HEK293 (cell line): ENCODE measurements around the gene PRKG1.

Experiments used
- CTCF ChIA-PET: fragments of 350-600 bp; formaldehyde crosslinking; extraction: SDS; loops from one replicate; lab custom pipeline; 2021; ENCODE audit warnings: antibody characterized with exemption; lab: Yijun Ruan, JAX
- POLR2A ChIA-PET: fragments of 300-600 bp; formaldehyde crosslinking; extraction: SDS; loops from one replicate; lab custom pipeline; 2020; ENCODE audit warnings: antibody characterized with exemption, inconsistent platforms; lab: Yijun Ruan, JAX
- H3K27ac ChIP-seq: fragments of 200-500 bp; sonication (Bioruptor generic); 2 replicates; pipeline ENCODE4 v1.5.1; 2014; ENCODE audit warnings: low read depth, low read length, control low read depth, inconsistent platforms; ENCODE audit errors: extremely low read depth
- H3K36me3 ChIP-seq, 2 experiments: fragments of 200-500 bp in 1 of 2; sonication (Bioruptor generic) in 1 of 2; 1 replicate in 1 of 2; 2 replicates in 1 of 2; pipeline ENCODE4 v1.5.1; 2014 to 2017; ENCODE audit warnings: inconsistent platforms in 2 of 2, low read length in 2 of 2; ENCODE audit not compliant: control insufficient read depth in 2 of 2, insufficient read depth in 1 of 2
- H3K4me1 ChIP-seq: fragments of 200-500 bp; sonication (Bioruptor generic); 2 replicates; pipeline ENCODE4 v1.5.1; 2014; ENCODE audit warnings: mild to moderate bottlenecking, low read length, inconsistent platforms; ENCODE audit not compliant: control insufficient read depth, insufficient read depth
- H3K4me3 ChIP-seq: 2 replicates; pipeline ENCODE4 v1.5.1; 2011; ENCODE audit warnings: low read depth, mild to moderate bottlenecking, control low read depth, low read length, moderate library complexity
- H3K9me3 ChIP-seq: fragments of 200-500 bp; sonication (Bioruptor generic); 2 replicates; pipeline ENCODE4 v1.5.1; 2014; ENCODE audit warnings: low read depth, low read length, inconsistent platforms; ENCODE audit not compliant: control insufficient read depth, insufficient read depth
- GLI4 ChIP-seq: fragments of 450-650 bp; formaldehyde crosslinking; IDR thresholded peaks from 2 replicates; pipeline ENCODE4 v1.5.1; 2016; ENCODE audit warnings: missing biosample characterization, missing genetic modification characterization
- PATZ1 ChIP-seq: fragments of 450-650 bp; formaldehyde crosslinking; IDR thresholded peaks from 2 replicates; pipeline ENCODE4 v1.5.1; 2016; ENCODE audit warnings: missing biosample characterization, missing genetic modification characterization
- PRDM2 ChIP-seq: fragments of 450-650 bp; formaldehyde crosslinking; IDR thresholded peaks from 2 replicates; pipeline ENCODE4 v1.5.1; 2016; ENCODE audit warnings: missing biosample characterization, missing genetic modification characterization, borderline replicate concordance
- YY2 ChIP-seq: fragments of 450-650 bp; formaldehyde crosslinking; IDR thresholded peaks from 2 replicates; pipeline ENCODE4 v1.5.1; 2016; ENCODE audit warnings: missing biosample characterization, missing genetic modification characterization
- ZBTB17 ChIP-seq: fragments of 450-650 bp; formaldehyde crosslinking; IDR thresholded peaks from 2 replicates; pipeline ENCODE4 v1.5.1; 2016; ENCODE audit warnings: missing biosample characterization, missing genetic modification characterization
- ZNF140 ChIP-seq: fragments of 450-650 bp; formaldehyde crosslinking; IDR thresholded peaks from 2 replicates; pipeline ENCODE4 v1.5.1; 2016; ENCODE audit warnings: missing biosample characterization, missing genetic modification characterization
- ZNF157 ChIP-seq: fragments of 450-650 bp; formaldehyde crosslinking; IDR thresholded peaks from 2 replicates; pipeline ENCODE4 v1.5.1; 2016; ENCODE audit warnings: missing biosample characterization, missing genetic modification characterization
- ZNF362 ChIP-seq: fragments of 450-650 bp; formaldehyde crosslinking; IDR thresholded peaks from 2 replicates; pipeline ENCODE4 v1.5.1; 2016; ENCODE audit warnings: missing biosample characterization, missing genetic modification characterization
- ZNF391 ChIP-seq: fragments of 450-650 bp; formaldehyde crosslinking; IDR thresholded peaks from 2 replicates; pipeline ENCODE4 v1.5.1; 2016; ENCODE audit warnings: low read depth, missing biosample characterization, missing genetic modification characterization, borderline replicate concordance
- ZNF433 ChIP-seq: fragments of 450-650 bp; formaldehyde crosslinking; IDR thresholded peaks from 2 replicates; pipeline ENCODE4 v1.5.1; 2016; ENCODE audit warnings: missing biosample characterization, missing genetic modification characterization, low read depth
- ZNF530 ChIP-seq: fragments of 450-650 bp; formaldehyde crosslinking; IDR thresholded peaks from 2 replicates; pipeline ENCODE4 v1.5.1; 2016; ENCODE audit warnings: low read depth, missing biosample characterization, missing genetic modification characterization
- ZNF558 ChIP-seq: fragments of 450-650 bp; formaldehyde crosslinking; IDR thresholded peaks from 2 replicates; pipeline ENCODE4 v1.5.1; 2016; ENCODE audit warnings: missing biosample characterization, missing genetic modification characterization
- ZNF610 ChIP-seq: fragments of 450-650 bp; formaldehyde crosslinking; IDR thresholded peaks from 2 replicates; pipeline ENCODE4 v1.5.1; 2016; ENCODE audit warnings: missing biosample characterization, missing genetic modification characterization, borderline replicate concordance
- ZNF624 ChIP-seq: fragments of 450-650 bp; formaldehyde crosslinking; IDR thresholded peaks from 2 replicates; pipeline ENCODE4 v1.5.1; 2017; ENCODE audit warnings: missing biosample characterization, missing genetic modification characterization
- ZNF629 ChIP-seq: fragments of 450-650 bp; formaldehyde crosslinking; IDR thresholded peaks from 2 replicates; pipeline ENCODE4 v1.5.1; 2017; ENCODE audit warnings: missing biosample characterization, missing genetic modification characterization
- ZSCAN18 ChIP-seq: fragments of 450-650 bp; formaldehyde crosslinking; IDR thresholded peaks from 2 replicates; pipeline ENCODE4 v1.5.1; 2016; ENCODE audit warnings: missing biosample characterization, missing genetic modification characterization

The PRKG1 gene

GRCh38 chr10:52187521-52188258 lies 1113.4 kb downstream of the PRKG1 start (continued):
- TF ChIP-seq PRDM2 (tag by site-specific recombination) (no peak), ZNF391 (no peak)
- TF ChIP-seq, all 188 proteins: peak for 2

- POLR2A ChIA-PET: no interaction called here
- H3K36me3 ChIP-seq: no peaks in the 10 kb centered on the region
- no peak overlapping the region for H3K27ac ChIP-seq
- no peak overlapping the region for H3K4me3 ChIP-seq
- 0 out of 2 replicates have a peak, but pooled peaks cover 3% of the 10 kb centered on the region for H3K4me1 ChIP-seq
- H3K9me3 ChIP-seq: no peaks in the 10 kb centered on the region
- CTCF ChIA-PET: interaction anchor here (1.1 kb wide), 1 partner anchor 17 kb away, joined by 3 read pairs; no protein-coding TSS in a partner anchor
- TF ChIP-seq ZNF530 (tag by site-specific recombination) (no peak), GLI4 (tag by site-specific recombination) (no peak), PATZ1 (tag by site-specific recombination) (no peak), ZSCAN18 (tag by site-specific recombination) (no peak), ZNF140 (tag by site-specific recombination) (no peak), YY2 (tag by site-specific recombination) (no peak), ZNF624 (tag by site-specific recombination) (no peak)
These were observed 1116.8 kb downstream of the PRKG1 start for GRCh38 chr10:52191049-52191448.

GRCh38 chr10:52194191-52194590 lies 1119.9 kb downstream of the PRKG1 start:
- H3K27ac ChIP-seq: no peak overlapping the region
- H3K4me3 ChIP-seq: no peak overlapping the region
- H3K4me1 ChIP-seq: no peaks in the 10 kb centered on the region
- no peaks in the 10 kb centered on the region for H3K36me3 ChIP-seq
- CTCF ChIA-PET: no interaction called here
- POLR2A ChIA-PET: no interaction called here
- H3K9me3 ChIP-seq: no peaks in the 10 kb centered on the region
- TF ChIP-seq ZNF433 (tag by site-specific recombination): no peak
- TF ChIP-seq ZNF558: no peak
- TF ChIP-seq ZNF157 (tag by site-specific recombination): no peak
- no peak for TF ChIP-seq ZBTB17 (tag by site-specific recombination)
- TF ChIP-seq ZNF362 (tag by site-specific recombination): no peak
- no peak for TF ChIP-seq ZNF610
- no peak for TF ChIP-seq ZNF629
